Esophagus muscularis mucosa (tissue), 4 donors: Measurements from ENCODE around the gene PCED1B. TPM values are rescaled to one million over a fixed set of nuclear protein-coding genes. Genes with fewer than 3 reads are reported as not detected.
"Not testable (repeated sequence)": the region's sequence is repeated elsewhere in the genome, so short reads cannot be mapped to it uniquely, and the experiment has no call there.

Source experiments
- DNase-seq: peaks from one replicate; pipeline ENCODE4 v3.0.0-alpha.2; 2017; ENCODE audit errors: extremely low spot score
- H3K27ac ChIP-seq, 4 donors: fragments of 200-600 bp; sonication (generic); replicated peaks in 1 of 4; 1 replicate in 3 of 4; 2 replicates in 1 of 4; pipeline ENCODE4 v1.5.1; 2016 to 2019; ENCODE audit warnings: mild to moderate bottlenecking in 1 of 4
- H3K27me3 ChIP-seq, 4 donors: fragments of 200-600 bp; sonication (generic); one replicate each; pipeline versions ENCODE4 v1.5.1 to v1.6.0; 2016 to 2019
- H3K36me3 ChIP-seq, 4 donors: fragments of 200-600 bp; sonication (generic); one replicate each; pipeline ENCODE4 v1.5.1; 2016 to 2019
- H3K4me1 ChIP-seq, 4 donors: fragments of 200-600 bp; sonication (generic); one replicate each; pipeline ENCODE4 v1.5.1; 2016 to 2019
- H3K4me3 ChIP-seq, 4 donors: fragments of 200-600 bp; sonication (generic); 1 replicate in 2 of 4; 2 replicates in 2 of 4; pipeline ENCODE4 v1.5.1; 2016 to 2019; ENCODE audit warnings: mild to moderate bottlenecking in 4 of 4, moderate library complexity in 1 of 4
- H3K9me3 ChIP-seq, 4 donors: fragments of 200-600 bp; sonication (generic); 1 replicate in 3 of 4; 2 replicates in 1 of 4; pipeline ENCODE4 v1.5.1; 2016 to 2019
- EP300 ChIP-seq: sonication (generic); formaldehyde crosslinking; IDR thresholded peaks from one replicate; pipeline ENCODE4 v1.6.1; 2017; ENCODE audit warnings: antibody characterized with exemption
- POLR2A ChIP-seq: fragments of 450-650 bp; IDR thresholded peaks from one replicate; pipeline ENCODE4 v1.6.1; 2017; ENCODE audit warnings: antibody characterized with exemption, moderate library complexity, mild to moderate bottlenecking, low read depth
- POLR2AphosphoS5 ChIP-seq, 2 donors: sonication (generic); formaldehyde crosslinking; IDR thresholded peaks; one replicate each; pipeline ENCODE4 v1.6.1; 2017; ENCODE audit warnings: antibody characterized with exemption in 2 of 2
- WGBS: methylation state at CpG from one replicate; pipeline ENCODE4 v1.1.5; 2018; 5-methylcytosine and 5-hydroxymethylcytosine counted together
- intact Hi-C: fragments of 100-400 bp; cut with DNase I; formaldehyde crosslinking; loops from one replicate; pipeline ENCODE4 v1.15.1; 2023
- total RNA-seq, 4 donors: library from RNA; depleted of rRNA; stranded (reverse); fragments of >200 nt; gene quantifications; one replicate each; pipeline versions ENCODE4 v1.1.0 to v1.2.1, GENCODE V29; 2016
- TF ChIP-seq, protein P1 (sequence below), 3 experiments: fragments of 200-600 bp in 2 of 3; fragments of 450-650 bp in 1 of 3; sonication (generic) in 2 of 3; IDR thresholded peaks; one replicate each; pipeline ENCODE4 v1.5.1; 2017 to 2019; ENCODE audit warnings: antibody characterized with exemption in 3 of 3, mild to moderate bottlenecking in 2 of 3, moderate library complexity in 1 of 3

The PCED1B gene
- total RNA-seq, 4 donors from 2014 or later = 0.92 to 2.1 (median 1.1) TPM

DNA sequence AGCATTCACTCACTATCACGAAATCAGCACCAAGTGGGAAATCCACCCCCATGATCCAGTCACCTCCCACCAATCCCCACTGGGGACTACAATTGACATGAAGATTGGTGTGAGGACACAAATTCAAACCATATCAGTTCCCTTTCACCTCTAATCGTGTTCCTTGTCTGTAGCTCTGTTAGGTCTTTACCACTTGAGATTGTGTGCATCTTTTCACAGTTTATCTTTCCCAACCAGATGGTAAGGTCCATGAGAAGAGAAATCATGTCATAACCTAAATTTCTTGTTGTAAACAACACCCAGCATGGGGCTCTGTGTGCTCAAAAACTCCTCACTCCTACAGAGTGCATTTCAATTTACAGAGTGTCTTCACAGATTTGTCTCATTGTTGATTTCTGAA lies 27.1 kb upstream of the PCED1B start:
- H3K27ac ChIP-seq = no peak overlapping the region
- intact Hi-C loops = no loop called here
- 98% methylated on average over 2 of the region's 2 CpGs for WGBS
- H3K4me3 ChIP-seq = no peak overlapping the region
- H3K36me3 ChIP-seq = no peaks in the 10 kb centered on the region
- H3K27me3 ChIP-seq = no peaks in the 10 kb centered on the region
- no peak for DNase-seq
- H3K9me3 ChIP-seq = peaks cover 0 to 19% (median 6%) of the 10 kb centered on the region in 4 donors
- no peaks in the 10 kb centered on the region for H3K4me1 ChIP-seq
- no peak for TF ChIP-seq EP300
- no peak for TF ChIP-seq POLR2A
- no peak for TF ChIP-seq POLR2AphosphoS5 (IDR thresholded peaks at IDR 0.05)
- TF ChIP-seq, protein P1, sequence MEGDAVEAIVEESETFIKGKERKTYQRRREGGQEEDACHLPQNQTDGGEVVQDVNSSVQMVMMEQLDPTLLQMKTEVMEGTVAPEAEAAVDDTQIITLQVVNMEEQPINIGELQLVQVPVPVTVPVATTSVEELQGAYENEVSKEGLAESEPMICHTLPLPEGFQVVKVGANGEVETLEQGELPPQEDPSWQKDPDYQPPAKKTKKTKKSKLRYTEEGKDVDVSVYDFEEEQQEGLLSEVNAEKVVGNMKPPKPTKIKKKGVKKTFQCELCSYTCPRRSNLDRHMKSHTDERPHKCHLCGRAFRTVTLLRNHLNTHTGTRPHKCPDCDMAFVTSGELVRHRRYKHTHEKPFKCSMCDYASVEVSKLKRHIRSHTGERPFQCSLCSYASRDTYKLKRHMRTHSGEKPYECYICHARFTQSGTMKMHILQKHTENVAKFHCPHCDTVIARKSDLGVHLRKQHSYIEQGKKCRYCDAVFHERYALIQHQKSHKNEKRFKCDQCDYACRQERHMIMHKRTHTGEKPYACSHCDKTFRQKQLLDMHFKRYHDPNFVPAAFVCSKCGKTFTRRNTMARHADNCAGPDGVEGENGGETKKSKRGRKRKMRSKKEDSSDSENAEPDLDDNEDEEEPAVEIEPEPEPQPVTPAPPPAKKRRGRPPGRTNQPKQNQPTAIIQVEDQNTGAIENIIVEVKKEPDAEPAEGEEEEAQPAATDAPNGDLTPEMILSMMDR (IDR thresholded peaks at IDR 0.05) = no peak

DNA sequence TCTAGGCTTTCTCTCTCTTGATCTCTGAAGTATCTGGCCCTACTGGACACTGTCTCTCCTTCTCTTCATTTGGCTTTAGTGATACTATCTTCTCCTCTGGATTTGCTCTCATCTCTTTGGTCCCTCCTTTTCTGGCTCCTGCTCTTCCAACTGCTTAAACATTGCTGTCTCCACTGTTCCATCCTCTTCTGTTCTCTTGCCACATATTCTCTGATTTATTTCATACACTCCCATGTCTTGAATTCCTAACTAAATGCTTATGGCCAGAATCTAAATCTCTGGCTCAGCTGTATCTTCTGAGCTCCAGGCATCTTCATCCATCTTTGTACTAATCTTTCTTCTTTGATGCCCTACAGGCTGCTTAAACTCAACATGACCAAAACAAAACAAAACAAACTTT lies 25.5 kb upstream of the PCED1B start:
- Histone ChIP-seq H3K4me1 (no peaks in the 10 kb centered on the region), H3K27ac (no peak overlapping the region), H3K9me3 (peaks cover 0 to 19% (median 6%) of the 10 kb centered on the region in 4 donors), H3K4me3 (no peak overlapping the region), H3K27me3 (no peaks in the 10 kb centered on the region), H3K36me3 (no peaks in the 10 kb centered on the region)
- no peak for DNase-seq
- intact Hi-C loops = no loop called here
- TF ChIP-seq EP300 = no peak
- TF ChIP-seq POLR2AphosphoS5 (IDR thresholded peaks at IDR 0.05) = no peak
- TF ChIP-seq, protein P1 (IDR thresholded peaks at IDR 0.05) = no peak
- TF ChIP-seq POLR2A = no peak

DNA sequence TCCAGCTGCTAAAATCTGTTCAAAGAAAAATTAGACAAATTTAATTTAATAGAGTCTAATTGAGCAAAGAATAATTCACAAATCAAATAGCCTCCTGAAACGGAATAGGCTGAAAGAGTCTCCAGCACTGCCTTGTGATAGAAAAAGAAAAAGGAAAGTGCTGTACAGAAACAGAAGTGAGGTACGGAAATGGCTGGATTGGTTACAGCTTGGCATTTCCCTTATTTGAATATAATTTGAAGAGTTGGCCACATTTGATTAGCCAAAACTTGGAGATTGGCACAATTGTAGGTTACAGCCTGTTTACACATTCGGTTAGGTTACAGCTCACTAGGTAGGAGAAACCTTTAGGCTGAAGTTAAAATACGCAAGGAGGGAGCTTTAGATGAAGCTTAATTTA lies 24.8 kb upstream of the PCED1B start:
- H3K27me3 ChIP-seq = no peaks in the 10 kb centered on the region
- no peak for DNase-seq
- no peak overlapping the region for H3K4me3 ChIP-seq
- no peak overlapping the region for H3K27ac ChIP-seq
- H3K9me3 ChIP-seq = peaks cover 0 to 19% (median 6%) of the 10 kb centered on the region in 4 donors
- intact Hi-C loops = no loop called here
- no peaks in the 10 kb centered on the region for H3K4me1 ChIP-seq
- H3K36me3 ChIP-seq = no peaks in the 10 kb centered on the region
- TF ChIP-seq POLR2AphosphoS5 (IDR thresholded peaks at IDR 0.05) (no peak), EP300 (no peak), POLR2A (no peak)
- TF ChIP-seq, protein P1 (IDR thresholded peaks at IDR 0.05) = no peak
- 86% methylated on average over 4 of the region's 4 CpGs for WGBS

DNA sequence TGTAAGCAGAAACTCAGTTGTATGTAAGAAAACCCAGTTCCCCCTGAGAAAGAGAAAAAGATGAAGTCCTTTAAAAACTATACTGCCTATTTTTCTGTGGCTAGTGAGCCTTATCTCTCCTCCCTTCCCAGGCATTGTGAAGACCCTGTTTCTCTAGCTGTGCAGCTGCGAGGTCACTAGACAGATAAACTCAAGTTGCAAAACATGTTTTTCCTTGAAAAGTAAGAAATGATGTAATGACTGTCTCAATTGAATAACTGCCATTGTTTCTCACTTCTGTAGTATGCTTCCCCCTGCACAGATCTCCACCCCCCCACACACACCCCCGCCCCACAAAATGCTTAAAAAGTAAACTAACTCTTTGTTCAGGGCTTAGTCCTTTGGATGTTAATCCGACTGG lies 23.6 kb upstream of the PCED1B start:
- DNase-seq, H3K4me3 ChIP-seq, intact Hi-C loops, H3K27me3 ChIP-seq, H3K36me3 ChIP-seq, H3K27ac ChIP-seq, H3K4me1 ChIP-seq: not testable (repeated sequence)
- WGBS = 71% methylated on average over 3 of the region's 3 CpGs
- H3K9me3 ChIP-seq = peaks cover 0 to 14% (median 4%) of the 10 kb centered on the region in 4 donors

DNA sequence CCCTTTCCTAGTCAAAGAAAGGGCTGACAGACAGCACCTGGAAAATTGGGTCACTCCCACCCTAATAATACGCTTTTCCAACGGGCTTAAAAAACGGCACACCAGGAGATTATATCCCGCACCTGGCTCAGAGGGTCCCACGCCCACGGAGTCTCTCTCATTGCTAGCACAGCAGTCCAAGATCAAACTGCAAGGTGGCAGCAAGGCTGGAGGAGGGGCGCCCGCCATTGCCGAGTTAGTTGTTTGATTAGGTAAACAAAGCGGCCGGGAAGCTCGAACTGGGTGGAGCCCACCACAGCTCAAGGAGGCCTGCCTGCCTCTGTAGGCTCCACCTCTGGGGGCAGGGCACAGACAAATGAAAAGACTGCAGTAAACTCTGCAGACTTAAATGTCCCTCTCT lies 22.5 kb upstream of the PCED1B start:
- H3K4me3 ChIP-seq, H3K9me3 ChIP-seq, DNase-seq, H3K27ac ChIP-seq, H3K27me3 ChIP-seq, H3K36me3 ChIP-seq, H3K4me1 ChIP-seq, intact Hi-C loops: not testable (repeated sequence)
- WGBS = 89% methylated on average over 12 of the region's 12 CpGs

DNA sequence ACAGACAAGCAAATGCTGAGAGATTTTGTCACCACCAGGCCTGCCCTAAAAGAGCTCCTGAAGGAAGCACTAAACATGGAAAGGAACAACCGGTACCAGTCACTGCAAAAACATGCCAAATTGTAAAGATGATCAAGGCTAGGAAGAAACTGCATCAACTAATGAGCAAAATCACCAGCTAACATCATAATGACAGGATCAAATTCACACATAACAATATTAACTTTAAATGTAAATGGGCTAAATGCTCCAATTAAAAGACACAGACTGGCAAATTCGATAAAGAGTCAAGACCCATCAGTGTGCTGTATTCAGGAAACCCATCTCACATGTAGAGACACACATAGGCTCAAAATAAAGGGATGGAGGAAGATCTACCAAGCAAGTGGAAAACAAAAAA lies 20.8 kb upstream of the PCED1B start:
- H3K4me3 ChIP-seq, DNase-seq, H3K36me3 ChIP-seq, H3K27me3 ChIP-seq, H3K9me3 ChIP-seq, H3K4me1 ChIP-seq, H3K27ac ChIP-seq, intact Hi-C loops: not testable (repeated sequence)
- WGBS = 90% methylated on average over 2 of the region's 2 CpGs
